Muscle layer of colon (tissue), 2 donors: ENCODE measurements around the gene IFITM5.

ENCODE experiments used
- H3K27ac ChIP-seq: one replicate; pipeline ENCODE4 v1.7.0; 2013; ENCODE audit warnings: low read depth, mild to moderate bottlenecking, low read length, moderate library complexity
- H3K27me3 ChIP-seq, 2 donors: one replicate each; pipeline ENCODE4 v1.7.0; 2013; ENCODE audit warnings: low read length in 2 of 2, mild to moderate bottlenecking in 2 of 2; ENCODE audit not compliant: insufficient read depth in 2 of 2, control insufficient read depth in 1 of 2
- H3K36me3 ChIP-seq: one replicate; pipeline ENCODE4 v1.7.0; 2013; ENCODE audit warnings: mild to moderate bottlenecking, low read length; ENCODE audit not compliant: insufficient read depth
- H3K4me1 ChIP-seq: one replicate; pipeline ENCODE4 v1.7.0; 2013; ENCODE audit warnings: mild to moderate bottlenecking, low read length; ENCODE audit not compliant: insufficient read depth
- H3K4me3 ChIP-seq, 2 donors: one replicate each; pipeline ENCODE4 v1.7.0; 2013; ENCODE audit warnings: low read length in 2 of 2, low read depth in 1 of 2, mild to moderate bottlenecking in 1 of 2, moderate library complexity in 1 of 2
- H3K9ac ChIP-seq: one replicate; pipeline ENCODE4 v1.7.0; 2013; ENCODE audit warnings: low read length
- H3K9me3 ChIP-seq: one replicate; pipeline ENCODE4 v1.7.0; 2013; ENCODE audit warnings: mild to moderate bottlenecking, low read length
- donor health status: abdominal sarcoma.
- donor health status: Adenocarcinoma of cecum.

Gene IFITM5

DNA sequence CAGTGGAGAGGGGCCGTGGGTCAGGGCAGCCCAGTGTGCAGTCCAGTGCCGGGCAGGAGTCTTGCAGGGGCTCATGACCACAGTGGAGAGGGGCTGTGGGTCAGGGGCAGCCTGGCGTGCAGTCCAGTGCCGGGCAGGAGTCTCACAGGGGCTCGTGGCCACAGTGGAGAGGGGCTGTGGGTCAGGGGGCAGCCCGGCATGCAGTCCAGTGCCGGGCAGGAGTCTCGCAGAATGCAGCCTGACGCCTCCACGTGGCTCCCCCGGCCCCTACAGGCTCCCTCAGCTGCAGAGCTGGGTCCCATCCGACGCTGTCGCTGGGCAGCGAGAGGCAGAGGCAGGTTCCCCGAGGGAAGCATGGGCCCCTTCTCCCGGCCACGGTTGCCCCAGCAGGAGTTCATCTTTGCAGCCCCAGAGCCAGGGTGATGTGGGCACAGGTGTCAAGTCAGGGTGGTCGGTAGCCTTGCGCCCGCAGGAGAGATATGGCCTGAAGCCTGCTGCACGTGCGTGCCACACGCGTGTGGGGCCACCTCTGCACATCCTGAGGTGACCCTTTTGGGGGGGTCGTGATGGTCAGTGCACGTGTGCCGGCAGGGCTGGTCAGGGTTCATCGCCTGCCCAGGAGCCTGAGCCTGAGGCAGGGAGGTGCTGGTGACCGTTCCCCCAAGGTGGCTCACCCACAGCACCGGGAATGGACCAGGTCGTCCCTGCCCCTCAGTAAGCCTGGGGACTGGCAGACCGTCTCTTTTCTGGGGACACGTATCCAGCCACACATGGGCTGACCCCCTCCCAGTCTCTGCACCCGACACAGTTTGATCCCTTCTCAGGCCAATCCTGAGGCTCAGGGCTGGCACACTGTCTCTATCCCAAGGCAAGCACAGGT, 2.9 kb downstream of the IFITM5 start:
- H3K9me3 ChIP-seq, result no peaks in the 10 kb centered on the region
- no peak overlapping the region for H3K27ac ChIP-seq
- no peaks in the 10 kb centered on the region for H3K36me3 ChIP-seq
- peaks cover 6 to 42% of the 10 kb centered on the region in 2 donors for H3K27me3 ChIP-seq
- H3K4me1 ChIP-seq, result no peaks in the 10 kb centered on the region
- H3K9ac ChIP-seq, result no peak overlapping the region
- no peak overlapping the region for H3K4me3 ChIP-seq

GRCh38 chr11:295351-296170, 3.8 kb downstream of the IFITM5 start:
- H3K27ac ChIP-seq, result no peak overlapping the region

DNA sequence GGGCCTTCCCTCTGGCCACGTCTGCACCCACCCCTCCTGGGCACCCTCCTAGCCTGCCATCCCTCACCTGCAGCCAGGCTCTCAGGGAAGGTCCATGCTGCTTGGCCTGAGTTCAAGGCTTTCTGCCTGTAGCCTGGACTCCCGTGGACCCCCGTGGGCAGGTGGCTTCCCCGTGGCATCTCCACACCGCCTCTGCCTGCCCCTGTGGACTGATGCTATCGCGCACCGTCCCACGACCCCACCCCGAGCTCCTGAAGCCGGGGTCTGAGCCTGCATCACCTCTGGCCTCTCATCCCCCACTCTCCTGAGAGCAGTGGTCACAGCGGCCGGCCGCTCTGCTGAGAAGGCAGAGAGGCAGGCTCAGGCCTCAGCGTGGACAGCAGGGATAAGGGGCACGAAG, 4.5 kb downstream of the IFITM5 start:
- H3K27ac ChIP-seq, result no peak overlapping the region
- no peak overlapping the region for H3K4me3 ChIP-seq
- H3K9me3 ChIP-seq, result no peaks in the 10 kb centered on the region
- no peaks in the 10 kb centered on the region for H3K36me3 ChIP-seq
- no peak overlapping the region for H3K9ac ChIP-seq
- H3K4me1 ChIP-seq, result no peaks in the 10 kb centered on the region
- peaks cover 6 to 36% of the 10 kb centered on the region in 2 donors for H3K27me3 ChIP-seq

More at GRCh38 chr11:295351-296170, 3.8 kb downstream of the IFITM5 start:
- Histone ChIP-seq H3K9me3 (no peaks in the 10 kb centered on the region), H3K36me3 (no peaks in the 10 kb centered on the region), H3K27me3 (peaks cover 6 to 42% of the 10 kb centered on the region in 2 donors), H3K4me1 (no peaks in the 10 kb centered on the region), H3K4me3 (no peak overlapping the region), H3K9ac (no peak overlapping the region)

- Histone ChIP-seq H3K27me3 (peaks cover 6 to 28% of the 10 kb centered on the region in 2 donors), H3K4me3 (no peak overlapping the region), H3K4me1 (no peaks in the 10 kb centered on the region), H3K9me3 (no peaks in the 10 kb centered on the region), H3K9ac (no peak overlapping the region), H3K27ac (no peak overlapping the region), H3K36me3 (no peaks in the 10 kb centered on the region)
These were observed 5.3 kb downstream of the IFITM5 start for GRCh38 chr11:293852-294661.

DNA sequence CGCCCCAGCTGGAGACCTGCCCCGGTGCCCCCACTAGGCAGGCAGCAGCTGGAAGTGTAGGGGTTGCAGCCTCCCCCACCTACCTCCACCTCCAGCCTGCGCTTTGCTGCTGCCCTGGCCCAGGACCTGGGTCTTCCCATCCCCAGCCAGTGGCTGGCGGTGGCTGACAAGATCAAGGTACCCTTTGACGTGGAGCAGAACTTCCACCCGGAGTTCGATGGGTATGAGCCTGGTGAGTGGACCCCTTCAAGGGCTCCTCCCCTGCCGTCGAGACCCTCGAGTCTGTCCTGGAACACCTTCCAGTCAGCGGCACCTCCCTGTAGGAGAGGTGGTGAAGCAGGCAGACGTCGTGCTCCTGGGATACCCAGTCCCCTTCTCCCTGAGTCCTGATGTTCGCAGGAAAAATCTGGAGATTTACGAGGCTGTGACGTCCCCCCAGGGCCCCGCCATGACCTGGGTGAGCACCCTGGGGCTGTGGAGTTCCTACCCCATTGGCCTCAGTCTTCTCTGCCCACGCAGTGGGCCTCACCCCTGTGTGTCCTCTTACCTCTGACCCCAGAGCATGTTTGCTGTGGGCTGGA, 6.0 kb downstream of the IFITM5 start:
- Histone ChIP-seq H3K9ac (no peak overlapping the region), H3K27me3 (peaks cover under 1 to 23% of the 10 kb centered on the region in 2 donors), H3K36me3 (no peaks in the 10 kb centered on the region), H3K4me3 (no peak overlapping the region), H3K4me1 (peaks cover under 1% of the 10 kb centered on the region), H3K9me3 (no peaks in the 10 kb centered on the region), H3K27ac (no peak overlapping the region)

GRCh38 chr11:292211-293121, 6.9 kb downstream of the IFITM5 start:
- Histone ChIP-seq H3K4me1 (peaks cover 6% of the 10 kb centered on the region), H3K27me3 (peaks cover 0 to 21% of the 10 kb centered on the region in 2 donors), H3K9me3 (no peaks in the 10 kb centered on the region), H3K27ac (no peak overlapping the region), H3K36me3 (no peaks in the 10 kb centered on the region), H3K4me3 (no peak overlapping the region), H3K9ac (no peak overlapping the region)

- H3K4me1 ChIP-seq, result peaks cover 6% of the 10 kb centered on the region
- H3K9ac ChIP-seq, result no peak overlapping the region
- no peak overlapping the region for H3K4me3 ChIP-seq
- no peaks in the 10 kb centered on the region for H3K36me3 ChIP-seq
- H3K9me3 ChIP-seq, result no peaks in the 10 kb centered on the region
- peaks cover 0 to 16% of the 10 kb centered on the region in 2 donors for H3K27me3 ChIP-seq
- no peak overlapping the region for H3K27ac ChIP-seq
These were observed 7.8 kb downstream of the IFITM5 start for GRCh38 chr11:291281-292210.

- H3K27me3 ChIP-seq, result peaks cover 0 to 16% of the 10 kb centered on the region in 2 donors
- peaks cover 6% of the 10 kb centered on the region for H3K4me1 ChIP-seq
- no peaks in the 10 kb centered on the region for H3K9me3 ChIP-seq
- no peak overlapping the region for H3K9ac ChIP-seq
- no peak overlapping the region for H3K4me3 ChIP-seq
- no peak overlapping the region for H3K27ac ChIP-seq
- no peaks in the 10 kb centered on the region for H3K36me3 ChIP-seq
These were observed 8.6 kb downstream of the IFITM5 start for GRCh38 chr11:290621-291231.
